NCI-H2081 treated with DMSO at 0.1 percent for 48 hours (cell line): ENCODE measurements around the gene BTG4.

Source experiments
- DNase-seq: peaks from one replicate; lab custom pipeline; 2025; lab: John Stamatoyannopoulos, UW

Gene BTG4

DNA sequence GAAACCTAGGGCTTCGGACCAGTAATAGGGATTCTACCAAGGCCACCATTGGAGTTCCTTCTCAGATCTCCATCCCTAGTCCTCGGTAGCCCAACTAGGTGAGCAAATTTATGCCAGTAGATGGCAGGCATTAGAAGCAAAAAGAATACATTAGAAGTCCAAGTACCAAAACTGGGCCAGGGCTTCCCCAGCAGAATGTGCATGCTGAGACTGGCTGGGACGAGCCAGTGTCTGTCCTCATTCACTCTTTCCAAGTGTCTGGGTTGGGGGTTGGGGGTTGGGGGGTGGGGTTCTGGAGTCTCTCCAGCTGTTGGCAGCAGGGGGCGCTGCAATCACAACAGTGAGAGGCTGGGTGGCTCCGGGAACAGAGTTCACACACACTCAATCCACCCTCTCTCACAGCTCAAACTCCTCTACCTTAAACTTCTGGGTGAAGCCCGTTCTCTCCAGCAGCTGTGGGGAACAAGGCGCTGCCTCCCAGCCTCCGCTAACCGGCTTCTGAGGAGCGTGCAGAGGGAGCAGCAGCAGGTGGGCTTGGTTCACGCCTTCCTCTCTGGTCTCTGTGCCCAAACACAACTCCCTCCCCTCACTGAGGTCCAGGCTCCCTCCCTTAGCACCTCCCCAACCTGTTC lies 57.5 kb downstream of the BTG4 start:
- DNase-seq = no peak

GRCh38 chr11:111452817-111453552 lies 59.2 kb downstream of the BTG4 start:
- DNase-seq = no peak

DNA sequence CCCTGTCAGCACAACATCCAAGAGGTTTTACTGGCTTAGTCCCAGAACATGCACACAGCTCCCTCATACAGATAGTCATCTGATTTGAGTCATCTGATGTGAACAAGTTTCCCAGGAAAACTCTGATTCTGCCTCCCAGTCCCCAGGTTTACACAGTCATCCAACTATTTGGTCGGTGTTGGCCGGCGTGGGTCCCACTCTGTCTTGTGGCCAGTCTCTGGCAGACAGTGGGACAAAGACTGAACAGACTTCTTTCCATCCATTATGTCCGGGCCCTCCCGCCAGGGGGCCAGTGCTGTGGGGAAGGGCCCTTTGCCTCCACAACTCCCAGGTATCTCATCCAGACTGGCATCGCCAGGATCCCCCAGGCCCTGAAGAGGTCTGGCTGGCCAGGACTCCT lies 60.0 kb downstream of the BTG4 start:
- DNase-seq = no peak

DNA sequence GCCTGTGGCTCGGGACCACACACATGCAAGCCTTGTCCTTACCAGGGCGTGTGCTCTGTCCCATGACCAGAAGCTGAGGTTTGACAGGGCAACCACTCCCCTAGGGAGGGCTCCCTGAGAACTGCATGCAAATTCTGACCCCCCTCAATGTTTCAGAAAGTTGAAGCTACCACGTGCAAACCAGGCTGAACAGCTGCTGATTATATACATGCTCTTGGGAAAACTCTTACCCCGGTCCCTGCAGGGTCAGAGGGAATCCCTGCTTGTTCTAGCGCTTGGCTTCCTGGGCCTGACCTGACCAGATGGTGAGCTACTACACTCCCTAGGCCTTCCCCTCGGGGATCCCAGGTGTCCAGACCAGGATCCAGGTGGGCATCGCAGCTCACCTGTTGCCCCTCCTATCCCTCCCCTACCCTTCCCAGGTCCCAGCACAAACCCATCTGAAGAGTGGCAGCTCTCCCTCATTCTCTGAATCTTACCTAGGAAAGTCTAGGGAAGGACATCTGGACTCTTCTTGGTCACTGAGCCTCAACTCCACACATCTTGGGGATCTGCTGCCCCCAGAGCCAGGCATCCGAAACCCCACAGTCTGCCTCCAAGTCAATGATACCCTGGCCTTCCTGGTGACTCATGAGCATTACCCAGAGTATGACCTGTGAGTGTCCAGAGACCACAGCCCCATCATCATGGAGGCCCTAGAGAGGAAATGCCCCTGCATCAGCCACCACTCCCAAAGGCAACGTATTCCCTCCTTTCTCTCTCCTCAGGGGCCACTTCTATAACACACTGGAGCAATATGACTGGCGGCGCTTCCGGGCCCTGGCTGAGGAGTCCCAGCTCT lies 61.5 kb downstream of the BTG4 start:
- no peak for DNase-seq

DNA sequence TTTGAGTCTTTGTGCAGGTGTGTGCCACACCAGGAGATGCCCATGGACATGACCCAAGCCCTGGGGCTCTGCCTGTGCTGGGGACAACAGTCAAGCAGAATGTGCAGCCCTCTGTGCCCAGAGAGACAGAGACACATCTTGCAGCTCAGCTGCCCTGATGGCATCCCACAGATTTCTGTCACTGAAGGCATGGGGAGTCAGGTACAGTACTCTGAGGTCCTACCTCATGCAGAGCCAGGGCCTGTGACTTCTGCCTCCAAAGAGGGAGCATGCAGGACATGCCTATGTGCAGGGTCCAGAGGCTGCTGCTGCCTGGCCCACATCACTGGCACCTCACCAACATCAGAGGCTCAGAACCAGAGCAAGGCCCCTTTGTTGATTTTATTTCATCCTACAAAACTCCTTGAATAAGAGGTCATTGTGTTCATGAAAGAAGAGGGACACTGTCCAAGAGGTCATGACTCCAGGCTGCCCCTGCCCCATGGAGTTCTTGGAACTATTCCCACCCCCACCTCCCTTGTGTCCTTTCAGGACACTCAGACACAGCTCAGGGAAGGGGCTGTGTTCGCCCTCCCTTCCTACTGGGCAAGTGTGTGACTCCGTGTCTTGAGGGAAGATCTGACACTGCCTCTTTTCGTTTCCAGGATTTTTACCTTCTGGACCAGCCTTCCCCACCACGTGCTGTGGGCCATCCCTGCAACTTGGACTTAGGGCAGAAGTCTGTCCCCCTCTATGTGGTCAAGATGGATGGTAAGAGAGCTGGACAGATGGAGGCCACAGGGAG lies 62.3 kb downstream of the BTG4 start:
- DNase-seq = no peak

DNA sequence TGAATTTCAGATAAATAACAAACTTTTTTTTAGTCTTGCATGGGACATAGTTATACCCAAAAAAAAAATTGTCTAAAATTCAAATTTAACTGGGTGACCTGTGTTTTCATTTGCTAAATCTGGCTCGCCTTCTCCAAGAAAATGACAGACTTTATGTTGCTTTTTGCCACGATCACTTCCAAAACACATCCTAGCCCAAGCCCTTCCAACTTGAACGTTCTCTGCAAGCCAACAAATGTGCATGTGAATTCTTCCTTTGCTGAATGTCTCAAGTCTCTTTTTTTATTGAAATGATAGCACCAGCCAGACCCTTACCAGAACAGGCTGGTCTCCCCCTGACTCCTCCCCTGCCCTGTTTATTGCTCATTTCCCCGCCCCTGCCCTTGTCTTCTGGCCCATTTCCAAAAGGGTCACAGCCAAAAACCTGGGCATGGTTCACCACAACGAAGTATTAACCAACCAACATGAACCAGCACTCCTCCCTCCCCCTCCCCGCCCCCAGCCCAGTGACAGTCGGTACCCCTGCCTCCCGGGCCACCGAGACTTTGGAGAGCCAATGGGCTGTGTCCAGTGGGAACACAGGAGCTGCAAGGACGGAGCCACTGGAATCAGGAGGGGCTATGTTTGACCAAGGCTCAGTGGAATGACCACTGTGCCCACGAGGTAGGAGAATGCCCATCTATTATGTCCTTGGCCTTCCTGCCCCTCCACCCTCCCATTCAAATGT lies 63.2 kb downstream of the BTG4 start:
- DNase-seq = no peak

- DNase-seq = no peak
Measured at GRCh38 chr11:111448414-111448813, 63.8 kb downstream of the BTG4 start.

GRCh38 chr11:111447931-111448330 lies 64.3 kb downstream of the BTG4 start:
- no peak for DNase-seq

DNA sequence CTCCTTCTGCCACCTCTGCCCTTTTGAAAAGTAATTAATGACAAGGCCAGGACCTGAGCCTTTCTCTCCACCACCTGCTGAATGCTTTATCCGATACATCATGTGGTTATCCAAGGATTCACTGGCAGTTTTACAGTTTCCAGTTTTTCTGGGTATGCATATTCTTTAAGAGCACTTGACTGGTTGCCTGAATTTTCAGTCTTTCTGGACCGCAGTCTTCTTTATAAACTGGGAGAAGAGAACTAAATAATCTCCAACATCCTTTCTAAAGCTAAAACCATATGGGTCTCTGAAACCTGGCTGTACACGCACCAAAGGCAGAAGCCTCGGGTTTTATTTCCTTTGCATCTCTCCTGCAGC lies 65.1 kb downstream of the BTG4 start:
- DNase-seq = no peak

DNA sequence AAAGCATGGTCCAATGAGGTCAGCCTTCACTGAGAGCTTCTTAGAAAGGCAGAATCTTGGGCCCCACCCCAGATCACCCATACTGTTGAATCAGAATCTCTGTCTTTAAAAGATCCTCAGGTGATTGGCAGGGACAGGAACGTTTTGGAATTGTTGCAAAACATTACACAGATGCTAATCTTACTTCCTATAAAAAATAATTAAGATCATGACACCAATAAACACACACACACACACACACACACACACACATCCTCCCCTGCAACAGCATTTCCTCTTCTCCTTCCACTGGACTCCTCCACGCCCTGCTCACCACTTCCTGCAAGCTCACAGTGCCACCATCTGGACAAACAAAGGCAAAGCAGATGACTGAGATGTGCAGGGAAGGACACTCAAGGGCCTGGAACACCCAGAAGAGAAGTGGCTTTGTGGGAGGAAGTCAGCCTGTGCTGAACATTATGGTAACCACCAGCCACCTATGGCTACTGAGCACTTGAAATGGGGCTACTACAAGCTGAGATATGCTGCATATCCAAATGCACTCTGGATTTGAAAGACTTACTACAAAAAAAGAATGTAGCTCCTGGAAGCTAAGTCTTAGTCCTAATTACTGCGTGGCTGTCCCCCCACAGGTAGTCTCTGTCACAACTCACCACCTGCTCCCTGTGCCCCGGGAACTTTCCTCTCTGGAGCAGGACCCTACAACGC lies 65.6 kb downstream of the BTG4 start:
- peak; percentile 86 for DNase-seq

DNA sequence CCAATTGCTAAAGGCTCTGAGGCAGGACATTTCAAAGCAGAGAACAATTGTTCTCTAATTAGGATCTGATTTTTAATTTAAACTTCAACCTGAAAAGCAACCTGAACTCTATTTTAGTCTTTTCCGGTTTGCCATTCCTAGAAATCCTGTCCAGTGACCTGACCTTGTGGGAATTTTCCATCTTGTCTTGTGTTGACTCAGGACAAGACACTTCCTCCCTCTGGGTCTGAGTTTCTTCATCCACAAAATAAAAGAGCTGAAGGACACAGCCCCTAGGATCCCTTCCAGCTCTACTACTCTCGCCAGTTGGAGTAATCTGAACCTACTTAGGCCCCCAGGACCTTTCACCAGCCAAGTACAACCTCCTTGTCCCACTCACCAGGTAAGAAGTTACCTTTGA lies 66.6 kb downstream of the BTG4 start:
- no peak for DNase-seq
